ENCODE results near the gene COPS7A. TPM values are rescaled to one million over a fixed set of nuclear protein-coding genes. Genes with fewer than 3 reads are reported as not detected.
"Not testable (repeated sequence)": the region's sequence is repeated elsewhere in the genome, so short reads cannot be mapped to it uniquely, and the experiment has no call there.

The COPS7A gene
- total RNA-seq, 1 experiment from 2014 or later: 55.5 TPM

DNA sequence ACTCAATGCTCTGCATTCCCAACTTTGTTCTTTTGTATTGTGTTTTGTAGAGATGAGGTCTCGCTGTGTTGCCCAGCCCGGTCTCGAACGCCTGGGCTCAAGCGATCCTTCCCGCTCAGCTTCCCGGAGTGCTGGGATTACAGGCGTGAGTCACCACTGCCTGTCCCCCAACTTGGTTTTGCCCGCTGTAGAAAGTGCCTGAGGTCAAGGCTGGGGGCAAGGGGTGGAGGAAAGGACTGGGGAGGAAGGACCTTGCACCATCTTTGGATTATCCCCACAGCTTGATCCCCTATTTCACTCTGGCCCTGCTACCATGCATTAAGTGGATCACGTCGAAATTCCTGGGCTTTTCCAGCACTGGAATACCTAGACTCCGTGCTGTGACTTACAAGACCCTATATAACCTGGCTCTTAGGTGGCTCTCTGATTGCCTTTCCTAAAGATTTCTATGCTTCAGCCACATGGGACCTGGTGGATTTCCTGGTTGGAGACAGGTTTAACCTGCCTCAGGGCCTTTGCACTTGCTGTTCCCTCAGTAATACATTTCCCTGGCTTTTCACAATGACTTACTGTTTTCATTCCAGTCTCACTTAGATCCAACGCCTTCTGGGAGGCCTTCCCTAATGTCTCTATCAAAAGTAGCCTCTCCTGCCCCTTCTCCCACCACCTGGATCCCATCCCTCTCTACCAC is 22.6 kb upstream of the COPS7A start:
- intact Hi-C loops (cut with micrococcal nuclease): no loop called here
- peak overlapping the region; percentile 1 for H3K4me3 Mint-ChIP-seq (ENCODE audit: unreplicated experiment)
- peaks cover 74% of the 10 kb centered on the region for H3K27me3 Mint-ChIP-seq (ENCODE audit: insufficient read depth, unreplicated experiment)
- no peaks in the 10 kb centered on the region for H3K36me3 Mint-ChIP-seq (ENCODE audit: insufficient read depth, unreplicated experiment)
- no TSS peak for BruUV-seq (replicated peaks)
- no peak overlapping the region for H3K27ac Mint-ChIP-seq (ENCODE audit: low read depth, unreplicated experiment)
- TF ChIP-seq, protein P1, sequence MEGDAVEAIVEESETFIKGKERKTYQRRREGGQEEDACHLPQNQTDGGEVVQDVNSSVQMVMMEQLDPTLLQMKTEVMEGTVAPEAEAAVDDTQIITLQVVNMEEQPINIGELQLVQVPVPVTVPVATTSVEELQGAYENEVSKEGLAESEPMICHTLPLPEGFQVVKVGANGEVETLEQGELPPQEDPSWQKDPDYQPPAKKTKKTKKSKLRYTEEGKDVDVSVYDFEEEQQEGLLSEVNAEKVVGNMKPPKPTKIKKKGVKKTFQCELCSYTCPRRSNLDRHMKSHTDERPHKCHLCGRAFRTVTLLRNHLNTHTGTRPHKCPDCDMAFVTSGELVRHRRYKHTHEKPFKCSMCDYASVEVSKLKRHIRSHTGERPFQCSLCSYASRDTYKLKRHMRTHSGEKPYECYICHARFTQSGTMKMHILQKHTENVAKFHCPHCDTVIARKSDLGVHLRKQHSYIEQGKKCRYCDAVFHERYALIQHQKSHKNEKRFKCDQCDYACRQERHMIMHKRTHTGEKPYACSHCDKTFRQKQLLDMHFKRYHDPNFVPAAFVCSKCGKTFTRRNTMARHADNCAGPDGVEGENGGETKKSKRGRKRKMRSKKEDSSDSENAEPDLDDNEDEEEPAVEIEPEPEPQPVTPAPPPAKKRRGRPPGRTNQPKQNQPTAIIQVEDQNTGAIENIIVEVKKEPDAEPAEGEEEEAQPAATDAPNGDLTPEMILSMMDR (IDR thresholded peaks at IDR 0.05; ENCODE audit: unreplicated experiment): no peak
- CTCF ChIA-PET: interaction anchor here (0.6 kb wide), 1 partner anchor 40 kb away, joined by 3 read pairs; no protein-coding TSS in a partner anchor
- no peaks in the 10 kb centered on the region for H3K9me3 Mint-ChIP-seq (ENCODE audit: unreplicated experiment)
- POLR2A ChIA-PET: no interaction called here
- peaks cover 8% of the 10 kb centered on the region for H3K4me1 Mint-ChIP-seq (ENCODE audit: insufficient read depth, unreplicated experiment)
- DNase-seq (ENCODE audit: unreplicated experiment): no peak

DNA sequence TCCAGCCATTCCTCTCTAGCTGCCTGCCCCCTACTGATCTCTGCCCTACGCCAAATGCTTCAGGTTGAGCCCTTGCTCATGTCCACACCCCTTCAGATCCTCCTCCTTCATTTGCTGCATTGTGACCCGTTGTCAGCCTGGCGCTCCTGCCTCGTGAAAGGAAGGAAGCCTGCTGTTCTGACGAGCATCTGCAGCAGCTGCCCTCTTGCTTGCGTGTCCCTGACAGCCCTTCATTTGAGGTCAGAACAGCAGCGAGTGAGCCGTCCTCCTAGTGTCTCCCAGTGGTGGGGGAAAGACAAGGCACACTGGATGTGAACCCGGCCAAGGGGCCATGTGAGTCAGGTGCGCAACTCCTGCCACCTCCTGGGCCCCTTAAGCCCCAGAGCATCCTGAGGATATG is 20.2 kb upstream of the COPS7A start:
- Mint-ChIP-seq H3K27me3 (ENCODE audit: insufficient read depth, unreplicated experiment) (peaks cover 66% of the 10 kb centered on the region), H3K27ac (ENCODE audit: low read depth, unreplicated experiment) (no peak overlapping the region), H3K4me3 (ENCODE audit: unreplicated experiment) (no peak overlapping the region), H3K4me1 (ENCODE audit: insufficient read depth, unreplicated experiment) (peaks cover 8% of the 10 kb centered on the region), H3K9me3 (ENCODE audit: unreplicated experiment) (no peaks in the 10 kb centered on the region), H3K36me3 (ENCODE audit: insufficient read depth, unreplicated experiment) (no peaks in the 10 kb centered on the region)
- BruUV-seq (replicated peaks): no TSS peak
- no peak for DNase-seq (ENCODE audit: unreplicated experiment)
- ChIA-PET CTCF (no interaction called here), POLR2A (no interaction called here)
- intact Hi-C loops (cut with micrococcal nuclease): no loop called here
- TF ChIP-seq, protein P1 (IDR thresholded peaks at IDR 0.05; ENCODE audit: unreplicated experiment): no peak

DNA sequence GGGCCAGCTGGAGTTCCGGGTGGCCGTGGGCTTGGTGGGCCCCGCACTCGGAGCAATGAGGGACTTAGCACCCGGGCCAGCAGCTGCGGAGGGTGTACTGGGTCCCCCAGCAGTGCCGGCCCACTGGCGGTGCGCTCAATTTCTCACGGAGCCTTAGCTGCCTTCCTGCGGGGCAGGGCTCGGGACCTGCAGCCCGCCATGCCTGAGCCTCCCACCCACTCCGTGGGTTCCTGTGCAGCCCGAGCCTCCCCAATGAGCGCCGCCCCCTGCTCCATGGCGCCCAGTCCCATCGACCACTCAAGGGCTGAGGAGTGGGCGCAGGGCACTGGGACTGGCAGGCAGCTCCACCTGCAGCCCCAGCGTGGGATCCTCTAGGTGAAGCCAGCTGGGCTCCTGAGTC is 15.5 kb upstream of the COPS7A start:
- H3K27ac Mint-ChIP-seq (ENCODE audit: low read depth, unreplicated experiment); H3K4me1 Mint-ChIP-seq (ENCODE audit: insufficient read depth, unreplicated experiment); DNase-seq (ENCODE audit: unreplicated experiment); H3K9me3 Mint-ChIP-seq (ENCODE audit: unreplicated experiment); H3K36me3 Mint-ChIP-seq (ENCODE audit: insufficient read depth, unreplicated experiment); BruUV-seq (replicated peaks); H3K4me3 Mint-ChIP-seq (ENCODE audit: unreplicated experiment); intact Hi-C loops (cut with micrococcal nuclease): not testable (repeated sequence)
- POLR2A ChIA-PET: interaction anchor here (0.6 to 2.4 kb wide), 2 partner anchors 15 to 87 kb away, joined by 3 to 7 read pairs; partner anchors contain the start of gene COPS7A
- peaks cover 20% of the 10 kb centered on the region for H3K27me3 Mint-ChIP-seq (ENCODE audit: insufficient read depth, unreplicated experiment)
- CTCF ChIA-PET: interaction anchor here (0.7 to 1.2 kb wide), 2 partner anchors 45 to 249 kb away, joined by 3 read pairs; partner anchors contain the start of gene MLF2

DNA sequence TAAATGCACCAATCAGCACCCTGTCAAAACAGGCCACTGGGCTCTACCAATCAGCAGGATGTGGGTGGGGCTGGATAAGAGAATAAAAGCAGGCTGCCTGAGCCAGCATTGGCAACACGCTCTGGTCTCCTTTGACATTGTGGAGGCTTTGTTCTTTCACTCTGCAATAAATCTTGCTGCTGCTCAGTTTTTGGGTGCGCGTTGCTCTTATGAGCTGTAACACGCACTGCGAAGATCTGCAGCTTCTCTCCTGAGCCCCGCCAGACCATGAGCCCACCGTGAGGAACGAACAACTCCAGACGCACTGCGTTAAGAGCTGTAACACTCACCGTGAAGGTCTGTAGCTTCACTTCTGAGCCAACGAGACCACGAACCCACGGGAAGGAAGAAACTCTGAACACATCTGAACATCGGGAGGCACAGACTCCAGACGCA is 14.9 kb upstream of the COPS7A start:
- Mint-ChIP-seq H3K4me3 (ENCODE audit: unreplicated experiment) (no peak overlapping the region), H3K27me3 (ENCODE audit: insufficient read depth, unreplicated experiment) (peaks cover 14% of the 10 kb centered on the region), H3K27ac (ENCODE audit: low read depth, unreplicated experiment) (no peak overlapping the region), H3K4me1 (ENCODE audit: insufficient read depth, unreplicated experiment) (no peaks in the 10 kb centered on the region), H3K36me3 (ENCODE audit: insufficient read depth, unreplicated experiment) (no peaks in the 10 kb centered on the region), H3K9me3 (ENCODE audit: unreplicated experiment) (no peaks in the 10 kb centered on the region)
- BruUV-seq (replicated peaks): no TSS peak
- intact Hi-C loops (cut with micrococcal nuclease): no loop called here
- ChIA-PET CTCF (interaction anchor here (0.6 to 0.7 kb wide), 3 partner anchors 12 to 238 kb away, joined by 3 to 4 read pairs (median 3); no protein-coding TSS in a partner anchor), POLR2A (interaction anchor here (0.6 to 2.4 kb wide), 2 partner anchors 15 to 87 kb away, joined by 3 to 7 read pairs; partner anchors contain the start of gene COPS7A)
- TF ChIP-seq, protein P1 (IDR thresholded peaks at IDR 0.05; ENCODE audit: unreplicated experiment): no peak
- no peak for DNase-seq (ENCODE audit: unreplicated experiment)

DNA sequence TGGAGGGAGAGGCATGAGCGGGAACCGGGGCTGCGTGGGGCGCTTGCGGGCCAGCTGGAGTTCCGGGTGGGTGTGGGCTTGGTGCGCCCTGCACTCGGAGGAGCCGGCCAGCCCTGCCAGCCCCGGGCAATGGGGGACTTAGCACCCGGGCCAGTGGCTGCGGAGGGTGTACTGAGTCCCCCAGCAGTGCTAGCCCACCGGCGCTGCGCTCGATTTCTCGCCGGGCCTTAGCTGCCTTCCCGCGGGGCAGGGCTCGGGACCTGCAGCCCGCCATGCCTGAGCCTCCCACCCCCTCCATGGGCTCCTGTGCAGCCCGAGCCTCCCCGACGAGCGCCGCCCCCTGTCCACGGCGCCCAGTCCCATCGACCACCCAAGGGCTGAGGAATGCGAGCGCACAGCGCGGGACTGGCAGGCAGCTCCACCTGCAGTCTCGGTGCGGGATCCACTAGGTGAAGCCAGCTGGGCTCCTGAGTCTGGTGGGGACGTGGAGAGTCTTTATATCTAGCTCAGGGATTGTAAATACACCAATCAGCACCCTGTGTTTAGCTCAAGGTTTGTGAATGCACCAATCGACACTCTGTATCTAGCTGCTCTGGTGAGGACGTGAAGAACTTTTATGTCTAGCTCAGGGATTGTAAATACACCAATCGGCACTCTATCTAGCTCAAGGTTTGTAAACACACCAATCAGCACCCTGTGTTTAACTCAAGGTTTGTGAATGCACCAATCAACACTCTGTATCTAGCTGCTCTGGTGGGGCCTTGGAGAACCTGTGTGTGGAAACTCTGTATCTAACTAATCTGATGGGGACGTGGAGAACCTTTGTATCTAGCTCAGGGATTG is 7.6 kb upstream of the COPS7A start:
- H3K4me1 Mint-ChIP-seq (ENCODE audit: insufficient read depth, unreplicated experiment); H3K36me3 Mint-ChIP-seq (ENCODE audit: insufficient read depth, unreplicated experiment); H3K27ac Mint-ChIP-seq (ENCODE audit: low read depth, unreplicated experiment); intact Hi-C loops (cut with micrococcal nuclease); H3K4me3 Mint-ChIP-seq (ENCODE audit: unreplicated experiment); BruUV-seq (replicated peaks); DNase-seq (ENCODE audit: unreplicated experiment); H3K27me3 Mint-ChIP-seq (ENCODE audit: insufficient read depth, unreplicated experiment); H3K9me3 Mint-ChIP-seq (ENCODE audit: unreplicated experiment): not testable (repeated sequence)
- POLR2A ChIA-PET: interaction anchor here (1.2 kb wide), 1 partner anchor 27 kb away, joined by 3 read pairs; the partner anchor contains the start of gene ZNF384
- CTCF ChIA-PET: interaction anchor here (0.7 kb wide), 1 partner anchor 203 kb away, joined by 3 read pairs; no protein-coding TSS in a partner anchor
